Activated CD4-positive, alpha-beta T cell treated with anti-CD3 and anti-CD28 coated beads for 36 hours (primary cell): Measurements from ENCODE around the gene PLEKHM3. TPM values are rescaled to one million over a fixed set of nuclear protein-coding genes. Genes with fewer than 3 reads are reported as not detected.
A peak's percentile ranks its signal among the peaks of the same experiment; 100 is the strongest.

Source experiments
- ATAC-seq: fragments of 200-7000 bp; cut with Tn5 transposase; one replicate; pipeline ENCODE4 v1.10.0; 2021; ENCODE audit warnings: mild to moderate bottlenecking, moderate library complexity
- CTCF ChIA-PET: fragments of 350-600 bp; sonication (Branson Sonifier 250); formaldehyde crosslinking; loops from one replicate; lab custom pipeline; 2021; ENCODE audit warnings: antibody characterized with exemption; lab: Charles Lee
- POLR2A ChIA-PET: fragments of 350-600 bp; sonication (Branson Sonifier 250); formaldehyde crosslinking; loops from one replicate; lab custom pipeline; 2021; ENCODE audit warnings: antibody characterized with exemption, inconsistent platforms; lab: Charles Lee
- DNase-seq: peaks from one replicate; pipeline ENCODE4 v3.0.0-alpha.2; 2020
- H3K27ac Mint-ChIP-seq: one replicate; pipeline ENCODE4 v1.8.0; 2021; ENCODE audit warnings: mixed read lengths
- H3K27me3 Mint-ChIP-seq: one replicate; pipeline ENCODE4 v1.8.0; 2021; ENCODE audit warnings: mixed read lengths
- H3K36me3 Mint-ChIP-seq: one replicate; pipeline ENCODE4 v1.8.0; 2021; ENCODE audit warnings: low read depth, mixed read lengths
- H3K4me1 Mint-ChIP-seq: one replicate; pipeline ENCODE4 v1.8.0; 2021; ENCODE audit warnings: mixed read lengths
- H3K4me3 Mint-ChIP-seq: one replicate; pipeline ENCODE4 v1.8.0; 2021; ENCODE audit warnings: mild to moderate bottlenecking, moderate library complexity, mixed read lengths
- H3K9me3 Mint-ChIP-seq: one replicate; pipeline ENCODE4 v1.8.0; 2021; ENCODE audit warnings: low read depth, mixed read lengths
- intact Hi-C, 2 experiments: fragments of 100-400 bp; cut with DNase I in 1 of 2; cut with micrococcal nuclease in 1 of 2; formaldehyde crosslinking; loops; one replicate each; pipeline versions ENCODE4 v1.14.2 to v1.15.1; 2022 to 2024; cut with DNase I, micrococcal nuclease
- total RNA-seq, 2 experiments: library from RNA; stranded (reverse); gene quantifications; one replicate each; pipeline ENCODE4 v1.2.3, GENCODE V29; 2021

PLEKHM3 gene
- total RNA-seq, 2 experiments from 2014 or later, result 4.5 to 5.2 TPM

DNA sequence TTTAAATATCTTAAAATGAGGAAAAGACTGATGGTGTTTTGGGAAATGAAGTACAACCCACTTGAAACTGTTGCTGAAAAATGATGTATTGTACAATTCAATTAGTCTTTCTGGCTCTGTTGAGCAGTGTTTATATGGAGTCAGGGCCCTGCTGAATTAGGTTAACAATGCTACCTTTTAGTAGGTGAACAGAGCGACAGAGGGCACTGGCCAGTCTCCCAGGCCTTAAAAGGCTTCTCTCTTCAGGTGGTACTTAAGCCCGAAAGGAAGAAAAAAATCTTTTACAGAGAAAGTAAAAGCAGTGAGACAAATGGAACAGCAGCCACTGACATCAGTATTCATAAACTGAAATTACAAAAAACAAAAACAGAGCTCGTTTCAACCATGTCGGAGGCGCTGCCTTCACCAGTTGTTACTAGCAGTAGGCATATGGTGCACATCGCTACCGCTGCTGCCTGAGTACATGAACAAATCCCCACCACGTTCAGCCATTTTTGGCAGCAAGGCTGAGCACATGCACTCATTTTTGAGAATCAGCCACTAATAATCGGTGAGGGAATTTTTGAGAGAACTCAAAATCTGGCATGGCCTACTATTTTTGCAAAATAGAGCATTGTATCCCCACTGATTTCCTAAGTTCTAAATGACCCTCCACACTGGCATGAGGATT, 91.8 kb downstream of the PLEKHM3 start:
- intact Hi-C loops, result no loop called here
- DNase-seq, result no peak
- Mint-ChIP-seq H3K4me1 (no peaks in the 10 kb centered on the region), H3K36me3 (peaks cover 3% of the 10 kb centered on the region), H3K9me3 (no peaks in the 10 kb centered on the region), H3K4me3 (no peak overlapping the region), H3K27me3 (no peaks in the 10 kb centered on the region), H3K27ac (no peak overlapping the region)
- ChIA-PET POLR2A (no interaction called here), CTCF (no interaction called here)
- ATAC-seq, result no peak

GRCh38 chr2:207932106-207932505, 93.2 kb downstream of the PLEKHM3 start:
- Mint-ChIP-seq H3K27me3 (no peaks in the 10 kb centered on the region), H3K36me3 (peaks cover 3% of the 10 kb centered on the region), H3K4me3 (no peak overlapping the region), H3K9me3 (no peaks in the 10 kb centered on the region), H3K27ac (no peak overlapping the region), H3K4me1 (no peaks in the 10 kb centered on the region)
- DNase-seq, result no peak
- POLR2A ChIA-PET, result no interaction called here
- no peak for ATAC-seq
- intact Hi-C loops, result no loop called here
- CTCF ChIA-PET, result interaction anchor here (0.7 kb wide), 2 partner anchors 120 to 444 kb away, joined by 3 read pairs; no protein-coding TSS in a partner anchor

DNA sequence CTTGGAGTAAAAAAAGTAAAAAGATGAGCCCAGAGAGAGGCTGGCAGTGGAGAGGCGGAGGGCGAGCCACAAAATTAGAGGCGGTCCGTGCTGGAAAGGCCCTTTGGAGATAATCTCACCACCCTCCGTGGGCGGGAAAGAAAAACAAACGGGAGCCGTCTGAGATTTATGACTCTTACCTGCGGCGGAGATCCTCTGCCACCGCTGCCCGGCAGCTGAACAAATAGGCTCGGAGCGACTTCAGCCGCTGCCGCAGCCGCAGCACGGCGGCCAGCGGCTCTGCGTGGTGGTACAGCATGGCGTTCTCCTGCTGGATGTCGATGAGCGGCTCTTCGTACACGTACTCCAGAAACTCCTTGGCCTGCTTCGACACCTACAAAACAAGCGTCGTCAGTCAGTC, 94.6 kb downstream of the PLEKHM3 start:
- intact Hi-C loops, result no loop called here
- Mint-ChIP-seq H3K4me1 (peaks cover 7% of the 10 kb centered on the region), H3K9me3 (no peaks in the 10 kb centered on the region), H3K27ac (no peak overlapping the region), H3K27me3 (no peaks in the 10 kb centered on the region), H3K36me3 (peaks cover 3% of the 10 kb centered on the region), H3K4me3 (no peak overlapping the region)
- ATAC-seq (no peak), DNase-seq (no peak)
- CTCF ChIA-PET, result interaction anchor here (0.7 kb wide), 1 partner anchor 1218 kb away, joined by 3 read pairs; no protein-coding TSS in a partner anchor
- POLR2A ChIA-PET, result no interaction called here

- ATAC-seq (no peak), DNase-seq (no peak)
- Mint-ChIP-seq H3K27ac (no peak overlapping the region), H3K4me1 (peaks cover 13% of the 10 kb centered on the region), H3K4me3 (no peak overlapping the region), H3K27me3 (no peaks in the 10 kb centered on the region), H3K36me3 (peaks cover 3% of the 10 kb centered on the region), H3K9me3 (no peaks in the 10 kb centered on the region)
- POLR2A ChIA-PET, result no interaction called here
- intact Hi-C loops, result no loop called here
- CTCF ChIA-PET, result interaction anchor here (1.1 kb wide), 1 partner anchor 12 kb away, joined by 3 read pairs; no protein-coding TSS in a partner anchor
These were observed 95.4 kb downstream of the PLEKHM3 start for GRCh38 chr2:207929923-207930322.

- H3K4me1 Mint-ChIP-seq, result peaks cover 17% of the 10 kb centered on the region
These were observed 97.2 kb downstream of the PLEKHM3 start for GRCh38 chr2:207928079-207928478.

GRCh38 chr2:207926989-207927300, 98.4 kb downstream of the PLEKHM3 start:
- peaks cover 17% of the 10 kb centered on the region for H3K4me1 Mint-ChIP-seq
- no peaks in the 10 kb centered on the region for H3K9me3 Mint-ChIP-seq
- H3K4me3 Mint-ChIP-seq, result no peak overlapping the region
- H3K36me3 Mint-ChIP-seq, result peaks cover 3% of the 10 kb centered on the region
- POLR2A ChIA-PET, result no interaction called here
- CTCF ChIA-PET, result no interaction called here
- DNase-seq (no peak), ATAC-seq (no peak)
- intact Hi-C loops, result no loop called here
- H3K27ac Mint-ChIP-seq, result no peak overlapping the region
- no peaks in the 10 kb centered on the region for H3K27me3 Mint-ChIP-seq

More at GRCh38 chr2:207928079-207928478, 97.2 kb downstream of the PLEKHM3 start:
- Mint-ChIP-seq H3K9me3 (no peaks in the 10 kb centered on the region), H3K36me3 (peaks cover 3% of the 10 kb centered on the region), H3K4me3 (no peak overlapping the region), H3K27me3 (no peaks in the 10 kb centered on the region), H3K27ac (no peak overlapping the region)
- no peak for DNase-seq
- ATAC-seq, result no peak
- ChIA-PET CTCF (no interaction called here), POLR2A (no interaction called here)
- intact Hi-C loops, result no loop called here

DNA sequence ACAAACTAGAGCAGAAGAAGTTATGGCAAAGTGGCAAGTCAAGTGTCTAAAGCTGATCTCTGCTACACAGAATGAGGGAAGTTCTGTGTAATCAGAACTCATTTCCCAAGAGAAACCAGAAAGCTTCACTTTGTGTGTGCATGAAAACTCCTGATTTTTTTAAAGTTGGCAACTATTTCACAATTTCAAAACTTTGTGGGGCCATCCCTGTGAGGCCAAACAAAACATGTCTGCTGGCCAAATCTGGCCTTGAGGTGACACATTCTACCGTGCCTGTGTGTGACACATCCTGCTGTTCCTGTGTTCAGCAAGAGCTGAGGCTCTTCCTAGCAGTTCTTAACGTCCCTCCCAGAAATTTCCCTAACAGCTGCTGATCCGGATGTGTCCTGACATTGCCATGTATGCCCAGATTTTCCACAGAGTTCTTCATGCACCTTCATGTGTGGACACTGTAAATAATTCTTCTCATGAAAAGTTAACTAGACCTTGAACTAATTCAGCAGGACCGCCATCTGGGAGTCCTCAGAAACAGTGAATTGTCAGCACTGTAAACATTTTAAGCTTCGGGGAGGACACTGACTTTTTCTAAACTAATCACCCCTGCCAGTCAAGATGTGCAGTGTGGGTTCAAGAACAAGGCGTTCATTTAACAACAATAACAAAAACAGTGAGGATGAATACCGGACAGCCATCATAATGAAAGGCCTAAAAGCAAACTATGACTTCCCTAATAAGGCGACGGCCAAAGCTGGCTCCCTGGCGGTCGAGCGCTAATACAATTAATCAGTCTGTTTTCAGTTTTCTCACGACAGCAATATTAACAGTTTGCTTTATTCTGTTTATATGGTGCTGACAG, 99.0 kb downstream of the PLEKHM3 start:
- H3K27me3 Mint-ChIP-seq, result no peaks in the 10 kb centered on the region
- ATAC-seq (no peak), DNase-seq (no peak)
- no peak overlapping the region for H3K4me3 Mint-ChIP-seq
- H3K4me1 Mint-ChIP-seq, result peaks cover 17% of the 10 kb centered on the region
- POLR2A ChIA-PET, result no interaction called here
- H3K36me3 Mint-ChIP-seq, result peaks cover 3% of the 10 kb centered on the region
- intact Hi-C loops, result no loop called here
- H3K27ac Mint-ChIP-seq, result no peak overlapping the region
- CTCF ChIA-PET, result interaction anchor here (1.1 kb wide), 1 partner anchor 46 kb away, joined by 3 read pairs; no protein-coding TSS in a partner anchor
- H3K9me3 Mint-ChIP-seq, result no peaks in the 10 kb centered on the region

DNA sequence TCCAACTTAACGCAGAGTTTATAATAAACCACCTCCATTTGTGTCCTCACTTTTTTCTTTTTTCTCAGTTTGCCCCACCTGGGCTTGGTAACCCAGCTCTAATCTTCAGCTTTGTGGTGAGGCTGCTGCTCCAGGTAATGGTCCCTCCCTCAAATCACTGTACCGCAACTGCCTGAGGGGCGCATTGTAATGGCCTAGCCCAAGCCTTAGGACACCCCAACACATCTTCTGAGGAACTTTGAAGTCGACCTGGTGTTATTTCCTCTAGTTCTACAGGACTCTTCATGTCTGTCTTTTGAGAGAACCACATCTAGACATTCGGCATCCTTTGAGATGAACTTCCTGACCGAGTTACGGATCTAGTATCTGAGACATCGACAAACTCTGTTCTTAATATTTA, 99.7 kb downstream of the PLEKHM3 start:
- Mint-ChIP-seq H3K36me3 (peaks cover 2% of the 10 kb centered on the region), H3K27me3 (no peaks in the 10 kb centered on the region), H3K9me3 (no peaks in the 10 kb centered on the region), H3K4me1 (peaks cover 17% of the 10 kb centered on the region), H3K4me3 (no peak overlapping the region), H3K27ac (peak overlapping the region; percentile 45)
- DNase-seq, result no peak
- no peak for ATAC-seq
- ChIA-PET CTCF (interaction anchor here (1.1 kb wide), 1 partner anchor 47 kb away, joined by 3 read pairs; no protein-coding TSS in a partner anchor), POLR2A (no interaction called here)
- intact Hi-C loops, result no loop called here

GRCh38 chr2:207921606-207922005, 103.7 kb downstream of the PLEKHM3 start:
- no peak for ATAC-seq
- no peak for DNase-seq
- Mint-ChIP-seq H3K4me3 (no peak overlapping the region), H3K27ac (no peak overlapping the region), H3K36me3 (no peaks in the 10 kb centered on the region), H3K27me3 (no peaks in the 10 kb centered on the region), H3K9me3 (no peaks in the 10 kb centered on the region), H3K4me1 (peaks cover 17% of the 10 kb centered on the region)
- intact Hi-C loops, result no loop called here
- ChIA-PET POLR2A (no interaction called here), CTCF (no interaction called here)

- no peaks in the 10 kb centered on the region for H3K36me3 Mint-ChIP-seq
- intact Hi-C loops, result no loop called here
- H3K4me1 Mint-ChIP-seq, result peaks cover 10% of the 10 kb centered on the region
- no peaks in the 10 kb centered on the region for H3K27me3 Mint-ChIP-seq
- no peak overlapping the region for H3K27ac Mint-ChIP-seq
- ChIA-PET CTCF (no interaction called here), POLR2A (interaction anchor here (0.6 kb wide), 1 partner anchor 120 kb away, joined by 12 read pairs; no protein-coding TSS in a partner anchor)
- ATAC-seq, result no peak
- no peak for DNase-seq
- H3K4me3 Mint-ChIP-seq, result no peak overlapping the region
- H3K9me3 Mint-ChIP-seq, result no peaks in the 10 kb centered on the region
These were observed 104.6 kb downstream of the PLEKHM3 start for GRCh38 chr2:207920721-207921120.

DNA sequence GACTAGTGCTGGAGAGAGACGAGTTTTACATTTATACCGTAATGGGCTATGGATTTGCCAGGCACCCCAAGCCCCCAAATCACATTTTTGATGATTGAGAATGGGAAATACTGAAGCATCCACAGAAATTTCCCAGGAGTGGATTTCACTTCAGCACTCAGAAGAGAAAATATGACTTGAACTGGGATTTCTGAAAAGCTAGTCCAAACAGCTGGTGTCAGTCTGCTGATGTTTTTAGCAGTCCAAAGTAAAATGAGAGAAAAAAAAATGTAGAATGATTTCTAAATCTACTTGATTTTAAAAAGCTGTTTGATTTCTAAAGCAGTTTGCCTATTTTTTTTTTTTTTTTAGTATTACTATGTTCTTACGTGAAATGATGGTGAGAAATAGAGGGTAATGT, 105.0 kb downstream of the PLEKHM3 start:
- H3K36me3 Mint-ChIP-seq, result no peaks in the 10 kb centered on the region
- ChIA-PET CTCF (no interaction called here), POLR2A (interaction anchor here (0.6 kb wide), 1 partner anchor 120 kb away, joined by 12 read pairs; no protein-coding TSS in a partner anchor)
- no peaks in the 10 kb centered on the region for H3K9me3 Mint-ChIP-seq
- DNase-seq, result no peak
- H3K27me3 Mint-ChIP-seq, result no peaks in the 10 kb centered on the region
- H3K4me3 Mint-ChIP-seq, result no peak overlapping the region
- H3K27ac Mint-ChIP-seq, result no peak overlapping the region
- ATAC-seq, result no peak
- H3K4me1 Mint-ChIP-seq, result peaks cover 6% of the 10 kb centered on the region
- intact Hi-C loops, result no loop called here
